HG02798 (cell line): ENCODE results near the gene FRG1.
"Not testable (repeated sequence)": the region's sequence is repeated elsewhere in the genome, so short reads cannot be mapped to it uniquely, and the experiment has no call there.

Experiments
- ATAC-seq: cut with Tn5 transposase; IDR thresholded peaks from one replicate; pipeline ENCODE4 v1.9.1; 2021; ENCODE audit warnings: mild to moderate bottlenecking; ENCODE audit not compliant: unreplicated experiment, poor library complexity

The FRG1 gene

DNA sequence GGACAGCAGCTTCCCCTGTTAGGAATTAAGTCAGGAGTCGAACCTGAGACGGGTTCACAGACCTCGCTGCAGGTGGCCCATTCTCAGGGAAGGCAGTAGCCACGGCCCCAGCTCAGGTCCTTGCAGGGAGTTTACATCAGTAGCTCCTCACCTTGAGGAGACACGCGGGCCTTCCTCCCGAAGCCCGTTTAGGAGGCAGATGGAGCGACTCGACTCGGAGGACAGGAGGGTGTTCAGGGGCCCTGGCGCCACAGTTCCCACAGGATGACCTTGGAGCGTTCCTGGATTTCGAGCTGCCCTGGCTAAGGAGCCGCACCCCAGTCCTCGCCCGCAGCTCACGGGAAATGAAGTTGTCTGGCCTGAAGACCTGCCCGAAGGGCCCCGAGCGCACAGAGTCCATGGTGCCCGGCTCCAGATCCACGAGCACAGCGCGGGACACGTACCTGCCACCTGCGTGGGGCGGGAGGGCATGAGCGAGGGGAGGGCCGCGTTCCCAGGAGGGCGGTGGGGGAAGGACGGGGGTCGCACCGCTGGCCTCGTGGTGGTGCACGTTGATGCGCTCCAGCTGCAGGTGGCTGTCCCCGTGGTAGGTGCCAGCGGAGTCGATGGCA lies 43.3 kb downstream of the FRG1 start:
- not testable (repeated sequence) for ATAC-seq

DNA sequence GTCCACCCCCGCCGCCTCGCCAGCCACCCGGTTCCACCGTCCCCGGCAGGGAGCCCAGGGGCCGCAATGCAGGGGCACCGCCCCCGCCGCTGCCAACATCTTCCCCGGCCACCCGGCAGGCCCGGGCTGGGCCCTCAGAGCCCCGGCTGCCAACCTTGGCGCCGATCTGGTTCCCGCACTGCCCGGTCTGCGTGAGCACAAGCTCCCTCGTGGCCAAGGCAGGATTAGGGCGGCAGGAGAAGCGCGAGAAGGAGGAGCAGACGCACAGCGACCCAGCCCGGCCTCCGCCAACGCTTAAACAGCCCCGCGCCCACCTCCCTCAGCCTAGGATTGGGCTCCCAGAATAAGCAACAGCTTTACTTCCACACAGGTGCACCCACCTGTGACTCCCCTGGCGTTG lies 44.0 kb downstream of the FRG1 start:
- ATAC-seq, result not testable (repeated sequence)

DNA sequence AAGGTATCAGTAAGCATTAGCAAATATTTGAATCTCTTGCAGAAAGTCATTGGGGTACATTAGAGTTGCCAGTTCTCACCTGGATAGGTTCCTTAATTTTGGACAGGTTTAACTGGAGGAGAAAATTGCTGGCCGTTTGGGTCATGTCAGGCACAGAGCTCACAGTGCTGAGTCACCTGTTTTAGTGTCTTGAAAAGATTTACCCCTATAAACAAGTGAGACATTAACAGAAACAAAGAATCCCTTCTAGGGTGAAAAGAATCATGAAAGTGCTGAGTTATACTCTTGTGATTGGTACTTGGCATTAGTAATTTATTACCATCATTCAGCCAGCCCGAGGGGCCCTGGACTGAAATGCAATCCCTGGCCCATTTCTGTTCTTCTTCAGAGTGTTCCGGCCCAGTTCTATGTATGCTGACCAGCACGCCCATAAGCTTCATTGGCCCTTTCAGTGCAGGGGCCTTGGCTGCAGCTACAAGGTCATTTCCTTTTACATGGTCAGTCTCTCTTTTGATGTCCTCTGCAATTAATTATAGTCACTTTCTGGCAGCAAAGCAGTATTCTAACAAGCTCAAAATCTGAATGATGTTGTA lies 45.1 kb downstream of the FRG1 start:
- ATAC-seq, result not testable (repeated sequence)

DNA sequence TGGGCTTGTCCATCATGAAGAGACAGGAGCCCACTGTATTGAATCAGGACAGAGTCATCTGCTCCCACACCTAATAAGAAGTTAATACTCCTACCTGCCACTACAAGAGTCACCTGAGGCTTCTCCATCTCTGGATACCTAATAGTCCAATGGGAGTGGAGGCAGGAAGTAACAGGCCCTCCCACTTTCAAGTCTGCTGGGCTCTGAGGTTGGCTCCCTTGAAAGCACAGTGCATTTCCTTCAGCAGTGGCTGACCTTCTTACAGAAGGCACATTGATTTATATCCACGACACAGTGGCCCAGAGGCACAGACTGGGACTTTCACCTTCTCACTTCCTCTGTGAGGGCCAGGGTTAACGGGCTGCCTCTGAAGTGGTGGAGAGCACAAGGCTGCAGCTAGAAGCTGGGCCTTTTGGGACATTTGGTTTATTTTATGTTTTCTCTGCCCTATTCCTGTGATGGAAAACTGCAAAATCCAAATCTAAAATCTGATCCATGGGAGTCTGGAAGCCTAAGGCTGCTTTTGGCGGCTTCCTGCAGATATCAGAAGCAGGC lies 48.3 kb downstream of the FRG1 start:
- no peak for ATAC-seq

DNA sequence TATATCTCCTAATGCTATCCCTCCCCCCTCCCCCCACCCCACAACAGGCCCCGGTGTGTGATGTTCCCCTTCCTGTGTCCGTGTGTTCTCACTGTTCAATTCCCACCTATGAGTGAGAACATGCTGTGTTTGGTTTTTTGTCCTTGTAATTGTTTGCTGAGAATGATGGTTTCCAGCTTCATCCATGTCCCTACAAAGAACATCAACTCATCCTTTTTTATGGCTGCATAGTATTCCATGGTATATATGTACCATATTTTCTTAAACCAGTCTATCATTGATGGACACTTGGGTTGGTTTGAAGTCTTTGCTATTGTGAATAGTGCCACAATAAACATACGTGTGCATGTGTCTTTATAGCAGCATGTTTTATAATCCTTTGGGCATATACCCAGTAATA lies 49.3 kb downstream of the FRG1 start:
- not testable (repeated sequence) for ATAC-seq
